C4-2B (cell line): Measurements from ENCODE around the gene NFKB1.

Experiments used
- ZFX ChIP-seq: fragments of 450-650 bp; IDR thresholded peaks from 2 replicates; pipeline ENCODE4 v1.6.1; 2017
- TF ChIP-seq, protein P1 (sequence below): fragments of 450-650 bp; conservative IDR thresholded peaks from 2 replicates; pipeline ENCODE4 v1.5.1; 2017; ENCODE audit warnings: mild to moderate bottlenecking

DNA sequence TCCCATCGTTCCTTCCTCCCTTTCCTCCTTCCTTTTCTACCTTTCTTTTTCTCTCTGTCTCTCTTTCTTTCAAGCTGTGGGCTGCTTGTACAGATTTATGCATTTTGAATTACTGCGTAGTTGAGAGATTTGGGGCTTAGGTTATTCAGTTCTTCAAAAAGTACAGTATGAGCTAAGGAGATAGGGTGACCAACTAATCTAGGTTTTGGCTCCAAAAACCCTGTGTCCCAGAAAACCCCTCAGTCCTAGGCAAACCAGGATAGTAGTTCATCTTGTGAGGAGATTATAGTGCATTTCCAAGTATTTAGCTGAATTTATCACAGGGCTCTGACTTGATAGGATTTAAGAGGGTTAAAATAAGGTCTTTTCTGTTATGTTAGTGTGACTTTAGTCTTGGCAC is 64.5 kb downstream of the NFKB1 start:
- TF ChIP-seq, protein P1, sequence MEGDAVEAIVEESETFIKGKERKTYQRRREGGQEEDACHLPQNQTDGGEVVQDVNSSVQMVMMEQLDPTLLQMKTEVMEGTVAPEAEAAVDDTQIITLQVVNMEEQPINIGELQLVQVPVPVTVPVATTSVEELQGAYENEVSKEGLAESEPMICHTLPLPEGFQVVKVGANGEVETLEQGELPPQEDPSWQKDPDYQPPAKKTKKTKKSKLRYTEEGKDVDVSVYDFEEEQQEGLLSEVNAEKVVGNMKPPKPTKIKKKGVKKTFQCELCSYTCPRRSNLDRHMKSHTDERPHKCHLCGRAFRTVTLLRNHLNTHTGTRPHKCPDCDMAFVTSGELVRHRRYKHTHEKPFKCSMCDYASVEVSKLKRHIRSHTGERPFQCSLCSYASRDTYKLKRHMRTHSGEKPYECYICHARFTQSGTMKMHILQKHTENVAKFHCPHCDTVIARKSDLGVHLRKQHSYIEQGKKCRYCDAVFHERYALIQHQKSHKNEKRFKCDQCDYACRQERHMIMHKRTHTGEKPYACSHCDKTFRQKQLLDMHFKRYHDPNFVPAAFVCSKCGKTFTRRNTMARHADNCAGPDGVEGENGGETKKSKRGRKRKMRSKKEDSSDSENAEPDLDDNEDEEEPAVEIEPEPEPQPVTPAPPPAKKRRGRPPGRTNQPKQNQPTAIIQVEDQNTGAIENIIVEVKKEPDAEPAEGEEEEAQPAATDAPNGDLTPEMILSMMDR: no peak
- TF ChIP-seq ZFX: no peak
